Mammary epithelial cell (primary cell): ENCODE measurements around the gene NIPAL3.

Experiments used
- CTCF ChIP-seq, 2 donors: IDR thresholded peaks in 1 of 2; conservative IDR thresholded peaks in 1 of 2; 2 replicates each; pipeline ENCODE4 v1.5.1; 2011 to 2012; ENCODE audit warnings: inconsistent platforms in 2 of 2, low read length in 2 of 2, mild to moderate bottlenecking in 2 of 2, control low read depth in 1 of 2, low read depth in 1 of 2; ENCODE audit not compliant: insufficient read depth in 1 of 2; ENCODE audit errors: extremely low read depth in 1 of 2
- EZH2 ChIP-seq: IDR thresholded peaks from 2 replicates; pipeline ENCODE4 v1.6.1; 2012; ENCODE audit warnings: low read length, inconsistent platforms, borderline replicate concordance

- no peak for TF ChIP-seq CTCF (conservative IDR thresholded peaks at IDR 0.05 in 1 of 2, IDR thresholded peaks at IDR 0.05 in 1 of 2; ENCODE audit: extremely low read depth in 1 of 2, insufficient read depth in 1 of 2, low read depth in 1 of 2, low read length in 2 of 2)
- TF ChIP-seq EZH2 = no peak
Measured at GRCh38 chr1:24403806-24404205, 11.8 kb upstream of the NIPAL3 start.
